Activated T-cell treated with anti-CD3 and anti-CD28 coated beads for 48 hours (primary cell): ENCODE data around the gene KRTAP9-6.
"Not testable (repeated sequence)": the region's sequence is repeated elsewhere in the genome, so short reads cannot be mapped to it uniquely, and the experiment has no call there.

Source experiments
- DNase-seq: peaks from one replicate; pipeline ENCODE4 v3.0.0-alpha.2; 2020; ENCODE audit warnings: low read depth

The KRTAP9-6 gene, protein sequence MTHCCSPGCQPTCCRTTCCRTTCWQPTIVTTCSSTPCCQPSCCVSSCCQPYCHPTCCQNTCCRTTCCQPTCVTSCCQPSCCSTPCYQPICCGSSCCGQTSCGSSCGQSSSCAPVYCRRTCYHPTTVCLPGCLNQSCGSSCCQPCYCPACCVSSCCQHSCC

DNA sequence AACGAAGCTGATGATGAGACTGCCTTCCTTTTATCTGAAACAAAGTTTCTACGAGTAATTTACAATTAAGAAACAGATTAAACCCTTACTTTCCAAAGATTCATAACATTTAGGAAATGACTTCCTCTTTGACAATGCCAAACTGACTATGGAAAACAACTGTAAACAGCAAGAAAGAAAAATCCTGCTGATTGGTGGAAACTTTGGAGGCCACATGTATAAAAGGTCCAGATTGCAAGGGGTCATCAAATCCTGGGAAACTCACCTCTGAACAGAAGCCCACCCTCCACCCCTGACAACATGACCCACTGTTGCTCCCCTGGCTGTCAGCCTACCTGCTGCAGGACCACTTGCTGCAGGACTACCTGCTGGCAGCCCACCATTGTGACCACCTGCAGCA, at the start of gene KRTAP9-6:
Gene KRTAP9-6 (plus strand): TSS at position 301 of the 400 bp plus-strand sequence. CDS start 0 bp downstream, at position 301.
- DNase-seq: no peak

DNA sequence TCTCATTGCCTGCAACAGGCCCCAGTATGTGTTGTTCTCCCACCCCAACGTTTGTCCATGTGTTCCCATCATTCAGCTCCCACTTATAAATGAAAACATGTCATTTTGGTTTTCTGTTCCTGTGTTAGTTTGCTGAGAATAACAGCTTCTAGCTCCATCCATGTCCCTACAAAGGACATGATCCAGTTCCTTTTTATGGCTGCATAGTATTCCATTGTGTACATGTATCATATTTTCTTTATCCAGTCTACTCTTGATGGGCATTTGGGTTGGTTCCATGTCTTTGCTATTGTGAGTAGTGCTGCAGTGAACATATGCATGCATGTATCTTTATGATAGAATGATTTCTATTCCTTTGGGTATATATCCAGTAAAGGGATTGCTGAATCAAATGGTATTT, 49.5 kb upstream of the KRTAP9-6 start:
- DNase-seq: no peak

DNA sequence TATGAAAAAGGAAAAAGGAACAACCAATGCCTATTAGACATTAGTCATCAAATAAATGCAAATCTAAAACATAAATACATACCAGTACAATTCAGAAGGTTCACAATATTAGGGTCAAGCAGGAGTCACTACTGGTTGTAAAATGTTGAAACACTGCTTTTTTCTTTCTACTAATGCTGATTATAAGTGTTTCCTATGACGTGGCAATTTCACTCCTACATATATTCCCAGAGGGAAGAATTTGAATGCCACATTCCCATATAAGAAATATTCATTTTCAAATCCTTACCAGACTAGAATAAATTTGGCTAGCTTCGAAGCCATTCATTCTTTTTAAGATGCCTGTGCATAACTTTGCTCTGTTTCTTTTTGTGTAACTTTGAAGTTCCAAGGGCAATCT, 41.4 kb upstream of the KRTAP9-6 start:
- no peak for DNase-seq

DNA sequence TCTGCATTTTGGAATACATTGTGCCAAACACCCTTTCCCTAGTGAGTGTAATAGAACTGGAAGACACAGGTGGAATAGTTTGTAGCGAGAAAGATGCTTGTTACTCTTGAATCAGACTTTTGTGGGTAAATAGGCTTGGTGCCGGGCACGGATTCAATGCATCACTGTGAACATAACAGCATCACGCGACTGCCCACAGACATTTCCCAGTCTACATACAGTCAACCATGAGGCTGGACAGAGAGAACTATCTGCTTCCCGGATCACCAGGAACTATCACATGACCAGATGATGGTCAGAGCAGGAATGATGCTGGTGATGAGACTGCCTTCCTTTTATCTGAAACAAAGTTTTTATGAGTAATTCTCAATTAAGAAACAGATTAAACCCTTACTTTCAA, 39.1 kb upstream of the KRTAP9-6 start:
- no peak for DNase-seq

DNA sequence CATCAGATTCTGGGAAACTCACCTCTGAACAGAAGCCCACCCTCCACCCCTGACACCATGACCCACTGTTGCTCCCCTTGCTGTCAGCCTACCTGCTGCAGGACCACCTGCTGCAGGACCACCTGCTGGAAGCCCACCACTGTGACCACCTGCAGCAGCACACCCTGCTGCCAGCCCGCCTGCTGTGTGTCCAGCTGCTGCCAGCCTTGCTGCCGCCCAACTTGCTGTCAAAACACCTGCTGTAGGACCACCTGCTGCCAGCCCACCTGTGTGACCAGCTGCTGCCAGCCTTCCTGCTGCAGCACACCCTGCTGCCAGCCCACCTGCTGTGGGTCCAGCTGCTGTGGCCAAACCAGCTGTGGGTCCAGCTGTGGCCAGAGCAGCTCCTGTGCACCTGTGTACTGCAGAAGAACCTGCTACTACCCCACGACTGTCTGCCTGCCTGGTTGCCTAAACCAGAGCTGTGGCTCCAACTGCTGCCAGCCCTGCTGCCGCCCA, 38.5 kb upstream of the KRTAP9-6 start, which contains the start of gene KRTAP9-2:
Gene KRTAP9-2 (plus strand): TSS at position 51 of the 498 bp plus-strand sequence. CDS start 7 bp downstream, at position 58.
- DNase-seq: not testable (repeated sequence)

DNA sequence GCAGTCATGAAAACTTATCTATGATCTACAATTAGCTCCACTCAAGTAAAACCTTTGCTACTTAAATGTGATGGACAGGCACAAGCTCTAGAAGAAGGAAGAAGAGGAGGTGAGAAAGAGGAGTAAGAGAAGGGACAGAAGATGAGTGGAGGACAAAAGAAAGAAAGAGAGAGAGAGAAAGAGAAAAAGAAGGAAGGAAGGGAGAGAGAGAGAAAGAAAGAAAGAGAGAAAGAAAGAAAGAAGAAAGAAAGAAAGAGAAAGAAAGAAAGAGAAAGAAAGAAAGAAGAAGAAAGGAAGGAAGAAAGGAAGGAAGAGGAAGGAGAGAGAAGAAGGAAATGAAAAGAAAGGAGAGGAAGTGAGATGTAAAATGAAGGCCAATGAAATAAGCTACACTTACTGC, 35.1 kb upstream of the KRTAP9-6 start:
- DNase-seq: no peak

DNA sequence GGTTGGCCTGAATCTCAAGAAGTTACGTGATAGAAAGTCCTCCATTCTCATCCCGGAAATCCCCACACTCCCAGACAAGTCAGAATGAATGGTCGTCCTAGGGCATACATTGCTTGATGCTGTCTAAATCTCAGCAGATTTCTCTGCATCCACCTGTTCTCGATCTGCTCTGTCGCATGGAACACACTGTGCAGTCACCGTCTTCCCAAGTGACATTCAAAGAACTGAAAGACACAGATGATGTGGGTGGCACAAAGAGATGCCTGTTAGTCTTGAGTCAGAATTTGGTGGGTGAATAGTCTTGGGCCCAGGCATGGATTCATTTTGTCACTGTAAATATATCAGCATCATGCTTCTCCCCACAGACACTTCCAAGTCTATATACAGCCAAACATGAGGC, 33.4 kb upstream of the KRTAP9-6 start:
- DNase-seq: no peak

DNA sequence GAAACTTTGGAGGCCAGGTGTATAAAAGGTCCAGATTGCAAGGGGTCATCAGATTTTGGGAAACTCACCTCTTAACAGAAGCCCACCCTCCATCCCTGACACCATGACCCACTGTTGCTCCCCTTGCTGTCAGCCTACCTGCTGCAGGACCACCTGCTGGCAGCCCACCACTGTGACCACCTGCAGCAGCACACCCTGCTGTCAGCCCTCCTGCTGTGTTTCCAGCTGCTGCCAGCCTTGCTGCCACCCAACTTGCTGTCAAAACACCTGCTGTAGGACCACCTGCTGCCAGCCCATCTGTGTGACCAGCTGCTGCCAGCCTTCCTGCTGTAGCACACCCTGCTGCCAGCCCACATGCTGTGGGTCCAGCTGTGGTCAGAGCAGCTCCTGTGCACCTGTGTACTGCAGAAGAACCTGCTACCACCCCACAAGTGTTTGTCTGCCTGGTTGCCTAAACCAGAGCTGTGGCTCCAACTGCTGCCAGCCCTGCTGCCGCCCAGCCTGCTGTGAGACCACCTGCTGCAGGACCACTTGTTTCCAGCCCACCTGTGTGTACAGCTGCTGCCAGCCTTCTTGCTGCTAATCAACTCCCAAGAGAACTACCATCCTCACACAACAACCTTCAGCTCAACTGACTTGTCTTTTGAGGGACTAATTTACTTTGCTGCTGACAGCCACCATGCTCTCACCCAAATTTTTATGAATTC, 32.6 kb upstream of the KRTAP9-6 start, which contains the start of gene KRTAP9-3:
Gene KRTAP9-3 (plus strand): TSS at position 51 of the 707 bp plus-strand sequence. CDS start 53 bp downstream, at position 104.
- DNase-seq: not testable (repeated sequence)

DNA sequence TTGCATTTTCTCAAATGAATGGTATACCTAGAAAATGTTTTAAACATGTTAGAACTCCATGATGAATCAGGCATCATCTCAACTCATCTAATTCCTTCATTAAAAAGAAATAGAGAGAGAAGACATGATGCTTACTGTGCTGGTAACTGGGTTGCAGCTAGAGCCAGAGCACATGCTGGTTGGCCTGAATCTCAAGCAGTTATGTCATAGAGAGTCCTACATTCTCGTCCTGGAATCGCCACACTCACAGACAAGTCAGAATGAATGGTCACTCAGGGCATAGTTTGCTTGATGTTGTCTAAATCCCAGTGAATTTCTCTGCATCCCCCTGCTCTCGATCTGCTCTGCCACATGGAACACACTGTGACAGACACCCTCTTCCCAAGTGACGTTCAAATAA, 28.1 kb upstream of the KRTAP9-6 start:
- DNase-seq: not testable (repeated sequence)

DNA sequence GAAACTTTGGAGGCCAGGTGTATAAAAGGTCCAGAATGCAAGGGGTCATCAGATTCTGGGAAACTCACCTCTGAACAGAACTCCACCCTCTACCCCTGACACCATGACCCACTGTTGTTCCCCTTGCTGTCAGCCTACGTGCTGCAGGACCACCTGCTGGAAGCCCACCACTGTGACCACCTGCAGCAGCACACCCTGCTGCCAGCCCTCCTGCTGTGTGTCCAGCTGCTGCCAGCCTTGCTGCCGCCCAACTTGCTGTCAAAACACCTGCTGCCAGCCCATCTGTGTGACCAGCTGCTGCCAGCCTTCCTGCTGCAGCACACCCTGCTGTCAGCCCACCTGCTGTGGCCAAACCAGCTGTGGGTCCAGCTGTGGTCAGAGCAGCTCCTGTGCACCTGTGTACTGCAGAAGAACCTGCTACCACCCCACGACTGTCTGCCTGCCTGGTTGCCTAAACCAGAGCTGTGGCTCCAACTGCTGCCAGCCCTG, 27.2 kb upstream of the KRTAP9-6 start, which contains the start of gene KRTAP9-8:
Gene KRTAP9-8 (plus strand): TSS at position 51 of the 489 bp plus-strand sequence. CDS start 53 bp downstream, at position 104.
- DNase-seq: not testable (repeated sequence)

DNA sequence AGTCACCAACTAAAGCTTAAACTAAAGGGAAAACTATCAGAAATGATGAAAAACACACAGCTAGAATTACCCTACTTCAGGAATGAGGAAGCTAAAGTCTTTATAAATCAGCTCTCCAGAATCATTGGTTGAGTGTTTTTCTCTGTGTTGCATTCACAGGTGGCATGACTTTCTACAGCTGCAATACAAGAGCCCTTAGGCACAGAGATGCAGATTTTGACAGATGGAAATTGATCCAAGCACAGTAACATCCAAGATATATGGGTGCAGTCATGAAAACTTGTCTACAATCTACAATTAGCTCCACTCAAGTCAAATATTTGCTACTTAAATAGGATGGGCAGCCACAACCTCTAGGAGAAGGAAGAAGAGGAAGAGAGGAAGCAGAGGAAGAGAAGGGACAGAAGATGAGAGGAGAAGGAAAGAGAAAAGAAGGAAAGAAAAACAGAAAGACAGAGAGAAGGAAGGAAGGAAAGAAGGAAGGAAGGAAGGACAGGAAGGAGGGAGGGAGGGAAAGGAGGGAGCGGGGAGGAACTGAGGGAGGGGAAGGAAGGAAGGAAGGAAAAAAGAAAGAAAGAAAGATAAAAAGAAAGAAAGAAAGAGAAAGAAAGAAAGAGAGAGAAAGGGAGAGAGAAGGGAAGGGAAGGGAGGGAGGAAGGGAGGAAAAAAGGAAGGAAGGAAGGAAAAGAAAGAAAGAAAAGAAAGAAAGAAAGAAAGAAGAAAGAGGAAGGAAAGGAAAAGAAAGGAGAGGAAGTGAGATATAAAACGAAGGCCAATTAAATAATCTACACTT, 18.0 kb upstream of the KRTAP9-6 start:
- DNase-seq: not testable (repeated sequence)

DNA sequence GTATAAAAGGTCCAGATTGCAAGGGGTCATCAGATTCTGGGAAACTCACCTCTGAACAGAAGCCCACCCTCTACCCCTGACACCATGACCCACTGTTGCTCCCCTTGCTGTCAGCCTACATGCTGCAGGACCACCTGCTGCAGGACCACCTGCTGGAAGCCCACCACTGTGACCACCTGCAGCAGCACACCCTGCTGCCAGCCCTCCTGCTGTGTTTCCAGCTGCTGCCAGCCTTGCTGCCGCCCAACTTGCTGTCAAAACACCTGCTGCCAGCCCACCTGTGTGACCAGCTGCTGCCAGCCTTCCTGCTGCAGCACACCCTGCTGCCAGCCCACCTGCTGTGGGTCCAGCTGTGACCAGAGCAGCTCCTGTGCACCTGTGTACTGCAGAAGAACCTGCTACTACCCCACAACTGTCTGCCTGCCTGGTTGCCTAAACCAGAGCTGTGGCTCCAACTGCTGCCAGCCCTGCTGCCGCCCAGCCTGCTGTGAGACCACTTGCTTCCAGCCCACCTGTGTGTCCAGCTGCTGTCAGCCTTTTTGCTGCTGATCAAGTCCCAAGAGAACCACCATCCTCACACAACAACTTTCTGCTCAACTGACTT, 15.4 kb upstream of the KRTAP9-6 start, which contains the start of gene KRTAP9-4:
Gene KRTAP9-4 (plus strand): TSS at position 51 of the 604 bp plus-strand sequence. CDS start 34 bp downstream, at position 85.
- DNase-seq: not testable (repeated sequence)

DNA sequence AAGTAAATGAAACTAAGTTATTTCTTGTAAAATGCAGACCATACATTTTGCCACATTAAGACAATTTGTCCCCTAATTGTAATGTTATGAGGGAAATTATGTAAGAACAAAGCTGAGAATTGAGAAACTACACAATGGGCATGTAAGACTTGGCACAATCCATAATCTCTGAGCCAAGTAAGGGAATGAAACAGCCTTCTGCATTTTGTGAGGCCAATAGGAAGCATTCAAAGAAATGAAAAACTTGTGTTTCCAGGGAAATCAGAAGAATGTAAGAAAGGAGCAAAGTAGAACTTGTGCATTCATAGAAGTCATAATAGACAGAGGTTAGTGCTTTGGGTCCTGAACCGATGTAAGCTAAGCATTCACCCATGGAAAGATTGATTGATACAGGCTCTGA, 13.9 kb upstream of the KRTAP9-6 start:
- no peak for DNase-seq

DNA sequence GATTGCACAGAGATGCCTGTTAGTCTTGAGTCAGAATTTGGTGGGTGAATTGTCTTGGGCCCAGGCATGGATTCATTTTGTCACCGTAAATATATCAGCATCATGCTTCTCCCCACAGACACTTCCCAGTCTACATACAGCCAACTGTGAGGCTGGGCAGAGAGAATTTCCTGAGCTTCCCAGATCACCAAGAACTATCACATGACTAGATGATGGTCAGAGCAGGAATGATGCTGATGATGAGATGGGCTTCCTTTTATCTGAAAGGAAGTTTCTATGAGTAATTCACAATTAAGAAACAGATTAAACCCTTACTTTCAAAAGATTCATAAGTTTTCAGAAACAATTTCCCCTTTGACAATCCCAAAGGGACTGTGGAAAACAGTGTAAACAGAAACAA, 10.3 kb upstream of the KRTAP9-6 start:
- DNase-seq: no peak

DNA sequence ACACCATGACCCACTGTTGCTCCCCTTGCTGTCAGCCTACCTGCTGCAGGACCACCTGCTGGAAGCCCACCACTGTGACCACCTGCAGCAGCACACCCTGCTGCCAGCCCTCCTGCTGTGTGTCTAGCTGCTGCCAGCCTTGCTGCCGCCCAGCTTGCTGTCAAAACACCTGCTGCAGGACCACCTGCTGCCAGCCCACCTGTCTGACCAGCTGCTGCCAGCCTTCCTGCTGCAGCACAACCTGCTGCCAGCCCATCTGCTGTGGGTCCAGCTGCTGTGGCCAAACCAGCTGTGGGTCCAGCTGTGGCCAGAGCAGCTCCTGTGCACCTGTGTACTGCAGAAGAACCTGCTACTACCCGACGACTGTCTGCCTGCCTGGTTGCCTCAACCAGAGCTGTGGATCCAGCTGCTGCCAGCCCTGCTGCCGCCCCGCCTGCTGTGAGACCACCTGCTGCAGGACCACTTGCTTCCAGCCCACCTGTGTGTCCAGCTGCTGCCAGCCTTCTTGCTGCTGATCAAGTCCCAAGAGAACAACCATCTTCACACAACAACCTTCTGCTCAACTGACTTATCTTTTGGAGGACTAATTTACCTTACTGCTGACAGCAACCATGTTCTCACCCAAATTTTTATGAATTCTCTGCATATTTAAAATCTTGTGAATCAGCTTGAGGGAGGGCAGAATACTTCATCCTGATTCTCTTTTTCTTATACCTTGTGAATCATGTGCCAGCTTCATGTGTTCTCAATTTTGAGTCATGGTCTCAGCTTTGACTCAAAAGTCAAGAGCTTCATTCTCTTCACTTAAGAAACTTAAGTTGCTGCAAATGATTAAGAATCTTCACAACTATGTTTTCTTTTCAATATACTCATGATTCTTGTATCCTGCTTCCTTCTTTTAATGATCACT, 9.5 kb upstream of the KRTAP9-6 start, which contains the start of gene KRTAP9-9:
Gene KRTAP9-9 (plus strand): TSS at position 4 of the 910 bp plus-strand sequence.
- not testable (repeated sequence) for DNase-seq

DNA sequence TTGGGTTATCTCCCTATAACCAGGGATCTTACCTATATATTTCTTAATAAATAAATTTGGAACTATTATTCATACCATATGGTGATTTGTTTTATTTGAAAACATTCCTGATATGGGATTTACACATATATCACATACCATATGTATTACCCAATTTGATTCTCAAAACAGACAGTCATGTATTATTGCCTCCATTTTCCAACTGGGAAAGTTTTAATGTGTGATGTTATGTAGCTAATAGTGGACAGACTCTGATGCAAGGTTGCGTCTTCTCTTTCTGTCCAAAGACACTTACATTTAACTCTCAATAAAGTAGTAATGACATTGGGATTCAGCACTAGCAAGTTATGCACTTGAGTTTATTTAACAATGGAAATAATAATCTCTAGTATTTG, 8.9 kb upstream of the KRTAP9-6 start:
- no peak for DNase-seq

DNA sequence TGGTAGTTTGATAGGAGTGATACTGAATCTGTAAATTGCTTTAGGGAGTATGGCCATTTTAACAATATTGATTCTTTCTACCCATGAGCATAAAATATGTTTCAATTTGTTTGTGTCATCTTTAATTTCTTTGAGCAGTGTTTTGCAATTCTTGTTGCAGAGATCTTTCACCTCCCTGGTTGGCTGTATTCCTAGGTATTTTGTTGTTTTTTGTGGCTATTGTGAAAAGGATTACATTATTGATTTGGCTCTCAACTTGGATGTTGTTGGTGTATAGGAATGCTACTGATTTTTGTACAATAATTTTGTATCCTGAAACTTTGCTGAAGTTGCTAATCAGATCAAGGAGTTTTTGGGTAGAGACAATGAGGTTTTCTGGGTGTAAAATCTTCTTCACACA, 6.8 kb upstream of the KRTAP9-6 start:
- no peak for DNase-seq

DNA sequence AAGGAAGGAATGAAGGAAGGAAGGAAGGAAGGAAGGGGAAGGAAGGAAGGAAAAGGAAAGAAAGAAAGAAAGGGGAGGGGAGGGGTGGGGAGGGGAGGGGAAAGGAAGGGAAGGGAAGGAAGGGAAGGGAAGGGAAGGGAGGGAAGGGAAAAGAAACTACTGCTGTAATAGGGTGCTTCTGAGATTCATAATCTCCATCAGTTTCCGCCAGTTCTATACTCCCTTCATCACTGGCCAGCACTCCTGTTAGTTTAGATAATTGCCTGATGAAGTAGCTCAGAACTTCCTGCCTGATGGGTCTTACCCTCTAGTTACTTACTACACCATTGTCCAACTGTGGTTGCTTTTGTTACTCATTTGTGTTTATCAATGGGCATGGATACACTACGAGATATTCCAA, 2.0 kb upstream of the KRTAP9-6 start:
- DNase-seq: no peak

DNA sequence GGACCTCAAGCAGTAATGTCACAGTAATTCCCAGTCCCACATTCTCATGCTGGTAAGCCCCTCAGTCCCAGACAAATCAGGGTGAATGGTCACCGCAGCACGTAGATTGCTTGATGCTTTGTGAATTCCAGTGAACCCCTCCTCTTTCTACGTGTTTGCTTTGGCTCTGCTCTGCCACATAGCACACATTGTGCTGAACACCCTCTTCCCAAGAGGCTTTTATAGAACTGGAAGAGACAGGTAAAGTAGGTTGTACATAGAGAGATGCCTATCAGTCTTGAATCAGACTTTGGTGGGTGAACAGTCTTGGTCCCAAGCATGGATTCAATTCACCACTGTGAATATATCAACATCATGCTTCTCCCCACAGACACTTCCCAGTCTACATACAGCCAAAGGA, 579 bp upstream of the KRTAP9-6 start:
- no peak for DNase-seq

DNA sequence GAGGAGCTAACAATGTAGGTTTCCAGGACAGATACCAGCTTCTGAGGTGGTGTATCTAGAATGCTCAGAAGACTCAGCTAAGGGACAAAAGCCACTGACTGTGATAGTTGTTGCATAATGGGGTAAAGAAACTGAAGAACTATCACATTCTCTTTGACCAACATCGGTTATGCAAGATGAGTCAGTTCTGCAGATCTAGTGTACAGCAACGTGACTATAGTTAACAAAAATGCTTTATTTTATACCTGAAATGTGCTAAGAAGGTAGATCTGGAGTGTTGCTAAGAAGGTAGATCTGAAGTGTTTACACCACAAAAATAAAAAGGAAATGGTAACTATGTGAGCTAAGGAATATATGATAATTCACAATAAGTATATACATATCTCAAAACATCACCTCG, 2.5 kb downstream of the KRTAP9-6 start:
- DNase-seq: no peak
